ENCODE results near the gene RAX.

RAX gene

DNA sequence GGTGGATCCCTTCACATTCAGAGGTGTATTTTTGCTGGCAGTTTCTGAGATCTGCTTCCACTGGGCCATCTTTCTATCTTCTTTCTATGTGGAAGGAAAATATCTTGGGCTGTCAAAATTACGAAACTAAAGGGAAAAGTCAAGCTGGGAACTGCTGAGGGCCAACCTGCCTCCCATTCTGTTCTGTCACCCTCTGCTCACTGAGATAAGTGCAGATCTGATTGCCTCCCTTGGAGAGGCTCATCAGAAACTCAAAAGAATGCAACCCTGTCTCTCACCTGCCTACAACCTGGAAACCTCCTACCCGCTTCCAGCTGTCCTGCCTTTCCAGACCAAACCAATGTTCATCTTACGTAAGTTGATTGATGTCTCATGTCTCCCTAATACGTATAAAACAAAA is 26.5 kb downstream of the RAX start:
- DNase-seq (ENCODE audit: low spot score) = no peak

DNA sequence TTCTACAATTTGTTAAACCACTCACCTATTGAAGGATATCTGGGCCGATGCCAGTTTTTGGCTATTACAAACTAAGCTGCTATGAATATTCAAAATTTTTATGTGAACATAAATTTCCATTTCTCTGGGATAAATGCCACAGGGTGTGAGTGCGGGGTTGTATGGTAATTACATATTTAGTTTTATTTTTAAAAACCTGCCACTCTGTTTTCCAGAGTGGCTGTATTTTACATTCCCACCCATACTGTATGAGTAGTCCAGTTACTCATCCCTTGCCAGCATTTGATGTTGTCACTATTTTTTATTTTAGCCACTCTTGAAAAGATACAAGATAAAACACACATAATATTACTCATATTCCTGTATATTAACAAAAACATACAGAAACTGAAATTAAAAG is 30.3 kb downstream of the RAX start:
- no peak for DNase-seq (ENCODE audit: low spot score)

DNA sequence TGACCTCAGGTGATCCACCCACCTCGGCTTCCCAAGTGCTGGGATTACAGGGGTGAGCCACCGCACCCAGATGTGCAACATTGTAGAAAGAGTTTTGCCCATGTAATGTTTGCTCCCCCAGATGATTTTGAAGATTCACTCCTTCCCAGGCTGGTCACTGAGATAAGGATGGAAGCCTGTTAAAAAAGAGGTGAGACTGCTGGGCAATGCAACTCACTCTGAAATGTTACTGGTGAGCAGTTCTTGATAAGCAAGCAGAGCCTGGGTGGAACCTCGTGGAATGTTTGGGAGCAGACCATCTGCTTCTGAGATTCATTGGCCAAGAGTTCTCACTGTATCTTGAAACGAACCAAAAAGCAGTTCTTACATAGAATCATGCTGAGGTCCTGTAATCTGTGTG is 33.6 kb downstream of the RAX start:
- DNase-seq (ENCODE audit: low spot score) = no peak

DNA sequence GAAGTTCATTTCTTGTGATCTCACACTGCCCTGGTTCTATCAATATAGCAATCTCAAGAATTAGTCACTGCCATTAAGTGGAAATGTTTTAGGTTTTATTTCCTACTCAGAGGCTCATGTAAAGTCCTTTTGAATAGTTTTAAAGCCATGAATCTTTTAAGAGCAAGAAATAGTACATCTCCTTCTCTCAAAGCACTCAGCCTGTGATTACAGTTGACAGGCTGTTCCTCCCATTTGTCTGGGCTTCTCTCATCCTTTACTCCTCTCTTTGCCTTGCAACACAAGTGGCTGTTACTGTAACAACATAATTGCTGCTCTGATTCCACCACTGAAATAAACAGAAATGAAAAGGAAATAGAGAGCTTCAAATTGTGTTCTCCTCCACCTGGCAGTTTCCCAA is 34.9 kb downstream of the RAX start:
- no peak for DNase-seq (ENCODE audit: low spot score)

DNA sequence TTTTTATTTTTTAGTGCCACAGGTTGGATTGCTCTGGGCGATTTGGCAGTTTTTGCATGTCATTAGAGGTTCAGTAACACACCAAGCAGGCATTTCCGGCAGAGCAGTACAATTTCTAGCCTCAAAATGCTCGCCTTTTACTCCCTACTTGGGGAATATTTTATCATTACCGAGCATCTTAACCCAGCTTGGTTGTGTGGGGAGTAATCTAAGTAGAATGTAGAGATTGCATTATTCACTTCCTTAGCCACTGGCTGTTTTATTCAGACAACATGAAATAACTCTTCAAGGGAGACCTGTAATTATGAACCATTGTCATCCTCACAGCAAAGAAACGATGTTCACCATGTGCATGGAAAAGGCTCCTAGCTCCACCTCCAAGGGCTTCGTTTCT is 40.2 kb downstream of the RAX start:
- DNase-seq (ENCODE audit: low spot score) = no peak

GRCh38 chr18:59232309-59233016 is 40.8 kb downstream of the RAX start:
- no peak for DNase-seq (ENCODE audit: low spot score)

DNA sequence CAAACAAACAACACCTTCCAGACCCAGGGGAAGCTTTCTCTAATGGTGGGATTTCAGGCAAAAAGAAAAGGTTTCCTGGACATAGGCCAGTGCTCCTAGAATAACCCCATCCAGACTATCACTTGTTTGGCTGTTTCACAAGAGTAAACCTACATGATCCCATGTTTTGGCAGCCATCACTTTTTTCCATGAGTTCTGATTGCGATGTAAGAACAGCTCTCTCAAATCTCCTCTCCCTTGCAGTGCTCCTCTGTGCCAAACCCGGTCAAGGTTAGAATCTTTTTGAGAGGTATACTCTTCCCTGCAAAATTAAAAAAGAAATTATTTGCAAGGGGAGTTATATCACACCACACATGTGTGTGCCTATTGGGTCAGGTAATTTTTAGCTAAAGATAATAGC is 41.4 kb downstream of the RAX start:
- DNase-seq (ENCODE audit: low spot score) = no peak

DNA sequence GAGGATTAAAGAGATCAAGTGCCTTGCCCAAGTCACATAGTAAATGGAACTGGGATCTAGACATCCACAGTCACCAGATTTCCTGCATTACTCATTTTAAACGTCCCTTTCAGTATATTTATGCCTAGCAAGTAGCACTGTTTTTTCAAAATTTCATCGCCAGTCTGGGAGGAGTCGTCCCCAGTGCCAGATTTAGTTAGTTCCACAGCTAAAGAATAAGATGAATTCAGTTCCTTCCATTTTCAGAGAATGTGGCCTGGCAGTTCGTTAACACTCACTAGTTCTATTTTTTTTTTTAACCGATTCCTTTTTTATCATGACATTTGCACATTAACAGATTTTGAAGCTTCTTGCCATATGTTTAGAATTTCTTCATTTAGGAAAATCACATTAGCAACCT is 42.1 kb downstream of the RAX start:
- DNase-seq (ENCODE audit: low spot score) = no peak

GRCh38 chr18:59229701-59230443 is 43.4 kb downstream of the RAX start:
- DNase-seq (ENCODE audit: low spot score) = no peak

DNA sequence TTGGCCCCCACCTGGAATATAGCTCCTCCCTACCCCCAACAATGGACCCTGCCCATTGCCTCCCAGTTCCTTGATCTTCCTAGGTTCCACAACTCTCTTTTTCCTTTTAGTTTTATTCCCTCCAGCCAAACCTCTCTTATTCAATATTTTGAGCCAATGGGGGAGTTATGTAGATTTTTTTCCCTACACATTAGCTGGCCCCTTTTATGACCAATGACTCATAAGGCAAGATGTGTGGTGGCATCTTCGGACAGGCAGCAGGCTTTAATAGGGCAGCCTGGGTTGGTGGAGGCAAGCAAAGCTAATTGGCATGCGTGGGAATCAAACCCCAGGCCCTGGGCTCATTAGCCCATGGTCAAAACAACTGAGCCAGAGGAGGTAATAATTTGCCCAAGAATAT is 44.1 kb downstream of the RAX start:
- no peak for DNase-seq (ENCODE audit: low spot score)

DNA sequence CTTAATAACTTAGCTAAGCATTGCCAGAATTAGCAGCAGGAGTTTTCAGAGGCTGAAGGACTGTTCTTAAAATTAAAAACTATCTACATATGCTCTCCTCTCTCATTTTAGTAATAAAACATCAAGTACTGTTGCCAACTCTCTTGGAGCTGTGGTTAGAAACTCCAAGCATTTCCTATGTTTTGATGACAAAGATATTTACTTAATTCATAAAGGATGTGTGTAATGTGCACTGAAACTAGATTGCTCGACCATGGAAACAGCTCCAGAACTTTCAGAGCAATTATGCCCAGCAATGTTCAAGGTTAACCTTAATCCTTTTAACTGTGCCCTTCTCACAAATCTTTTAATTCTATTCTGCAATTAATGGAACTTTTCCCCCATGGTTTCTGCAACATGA is 44.9 kb downstream of the RAX start:
- DNase-seq (ENCODE audit: low spot score) = no peak

- DNase-seq (ENCODE audit: low spot score) = no peak
Measured at GRCh38 chr18:59222341-59222740, 50.9 kb downstream of the RAX start.

- DNase-seq (ENCODE audit: low spot score) = no peak
Measured at GRCh38 chr18:59220784-59221765, 52.2 kb downstream of the RAX start.

DNA sequence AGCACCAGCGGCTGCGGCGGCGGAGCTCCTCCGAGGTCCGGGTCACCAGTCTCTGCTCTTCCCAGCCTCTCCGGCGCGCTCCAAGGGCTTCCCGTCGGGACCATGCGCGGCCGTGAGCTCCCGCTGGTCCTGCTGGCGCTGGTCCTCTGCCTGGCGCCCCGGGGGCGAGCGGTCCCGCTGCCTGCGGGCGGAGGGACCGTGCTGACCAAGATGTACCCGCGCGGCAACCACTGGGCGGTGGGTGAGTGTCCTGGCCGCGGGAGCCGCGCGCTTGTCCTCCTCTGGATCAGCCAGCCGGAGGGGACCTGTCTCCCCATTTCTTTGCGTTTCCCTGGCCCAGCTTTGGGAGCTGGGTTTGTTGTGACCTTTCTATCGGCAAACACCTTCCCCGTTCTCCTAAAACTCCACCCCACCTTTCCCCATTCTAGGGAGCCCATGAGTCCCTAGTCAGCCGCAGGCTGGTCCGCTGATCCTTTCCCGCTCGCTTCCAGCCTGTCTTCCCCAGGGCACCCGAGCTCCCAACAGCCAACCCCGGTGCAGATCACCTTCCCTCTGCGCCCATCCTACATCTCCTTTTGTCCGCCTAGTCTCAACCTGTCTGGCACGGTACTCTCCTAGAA is 53.0 kb downstream of the RAX start:
- no peak for DNase-seq (ENCODE audit: low spot score)

- DNase-seq (ENCODE audit: low spot score) = no peak
Measured at GRCh38 chr18:59219672-59220163, 53.5 kb downstream of the RAX start, which contains the start of gene GRP. Gene GRP (plus strand): TSS chr18:59220158. CDS start chr18:59220266, 108 bp downstream.

DNA sequence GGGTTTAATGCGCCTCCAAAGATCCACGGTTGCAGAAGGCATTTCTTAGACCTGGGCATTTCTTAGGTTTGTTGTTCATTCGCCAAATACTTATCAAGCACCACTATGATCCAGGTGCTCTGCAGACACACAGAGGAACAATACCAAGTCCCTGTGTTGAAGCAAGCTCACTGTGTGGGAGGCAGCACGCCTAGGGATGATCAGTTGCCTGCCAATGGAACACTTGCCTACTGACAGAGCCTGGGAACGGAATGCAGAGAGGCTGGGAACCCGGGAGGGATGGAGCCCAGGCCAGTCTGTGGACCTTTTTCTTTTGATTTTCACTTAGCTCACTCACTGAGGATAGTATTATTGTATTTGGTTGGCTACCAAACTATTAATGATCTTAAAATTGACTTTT is 55.2 kb downstream of the RAX start:
- no peak for DNase-seq (ENCODE audit: low spot score)

Measured in AG08396 (cell line).